Stomach (tissue), 9 donors: ENCODE data around the gene TMSB15B. TPM values are rescaled to one million over a fixed set of nuclear protein-coding genes. Genes with fewer than 3 reads are reported as not detected.
"Not testable (repeated sequence)": the region's sequence is repeated elsewhere in the genome, so short reads cannot be mapped to it uniquely, and the experiment has no call there.

Experiments used
- DNase-seq, 2 donors: peaks; one replicate each; pipeline versions ENCODE4 v3.0.0 to v3.0.0-alpha.2; 2013 to 2019
- H3K27ac ChIP-seq, 5 donors: fragments of 200-600 bp in 4 of 5; sonication (generic) in 4 of 5; one replicate each; pipeline ENCODE4 v1.5.1; 2013 to 2019; ENCODE audit warnings: mild to moderate bottlenecking in 1 of 5, moderate library complexity in 1 of 5
- H3K27me3 ChIP-seq, 3 donors: fragments of 200-600 bp; sonication (generic); one replicate each; pipeline ENCODE4 v1.5.1; 2017 to 2019; ENCODE audit warnings: mixed run types in 1 of 3
- H3K36me3 ChIP-seq, 4 donors: fragments of 200-600 bp; sonication (generic); 1 replicate in 3 of 4; 2 replicates in 1 of 4; pipeline ENCODE4 v1.5.1; 2016 to 2019
- H3K4me1 ChIP-seq, 4 donors: fragments of 200-600 bp; sonication (generic); one replicate each; pipeline ENCODE4 v1.5.1; 2016 to 2019
- H3K4me3 ChIP-seq, 4 donors: fragments of 200-600 bp; sonication (generic) in 3 of 4; one replicate each; pipeline ENCODE4 v1.5.1; 2016 to 2019; ENCODE audit warnings: mild to moderate bottlenecking in 1 of 4
- H3K9me3 ChIP-seq, 4 donors: fragments of 200-600 bp; sonication (generic); one replicate each; pipeline ENCODE4 v1.5.1; 2016 to 2019
- EP300 ChIP-seq: sonication (generic); formaldehyde crosslinking; IDR thresholded peaks from one replicate; pipeline ENCODE4 v1.6.1; 2017; ENCODE audit warnings: antibody characterized with exemption
- POLR2A ChIP-seq, 4 donors: fragments of 450-650 bp; IDR thresholded peaks; one replicate each; pipeline ENCODE4 v1.6.1; 2016; ENCODE audit warnings: antibody characterized with exemption in 4 of 4, control low read depth in 2 of 4, mild to moderate bottlenecking in 1 of 4, moderate library complexity in 1 of 4
- POLR2AphosphoS5 ChIP-seq, 3 donors: sonication (generic); formaldehyde crosslinking; IDR thresholded peaks; one replicate each; pipeline ENCODE4 v1.6.1; 2016; ENCODE audit warnings: antibody characterized with exemption in 3 of 3
- WGBS, 5 donors: extraction: QIAGEN DNeasy Blood & Tissue Kit in 3 of 5; methylation state at CpG; one replicate each; pipeline versions ENCODE4 v1.1.5 to v1.1.7; 2013 to 2018; 5-methylcytosine and 5-hydroxymethylcytosine counted together
- intact Hi-C: fragments of 100-400 bp; cut with DNase I; formaldehyde crosslinking; loops from one replicate; pipeline ENCODE4 v1.15.1; 2023; ENCODE audit warnings: low total_unique reads
- polyA plus RNA-seq, 3 donors: library from polyadenylated mRNA; stranded (reverse); fragments of 200-250 nt; gene quantifications; one replicate each; pipeline ENCODE4 v1.2.3, GENCODE V29; 2013
- total RNA-seq, 5 donors: library from RNA; depleted of rRNA; stranded (reverse); fragments of >200 nt; gene quantifications; one replicate each; pipeline versions ENCODE4 v1.1.0 to v1.2.3, GENCODE V29; 2014 to 2016
- TF ChIP-seq, protein P1 (sequence below), 7 experiments: fragments of 450-650 bp in 4 of 7; fragments of 200-600 bp in 3 of 7; sonication (generic) in 3 of 7; IDR thresholded peaks; one replicate each; pipeline ENCODE4 v1.5.1; 2016 to 2019; ENCODE audit warnings: antibody characterized with exemption in 7 of 7, control low read depth in 2 of 7, mild to moderate bottlenecking in 1 of 7
- donor health status: healthy with polysubstance abuse.
- donor health status: Bipolar disorder and iron deficiency.
- donor health status: healthy.

Gene TMSB15B
- total and polyA plus RNA-seq, 8 donors: 3.8 to 9.6 (median 5.7) TPM; not detected in 3

DNA sequence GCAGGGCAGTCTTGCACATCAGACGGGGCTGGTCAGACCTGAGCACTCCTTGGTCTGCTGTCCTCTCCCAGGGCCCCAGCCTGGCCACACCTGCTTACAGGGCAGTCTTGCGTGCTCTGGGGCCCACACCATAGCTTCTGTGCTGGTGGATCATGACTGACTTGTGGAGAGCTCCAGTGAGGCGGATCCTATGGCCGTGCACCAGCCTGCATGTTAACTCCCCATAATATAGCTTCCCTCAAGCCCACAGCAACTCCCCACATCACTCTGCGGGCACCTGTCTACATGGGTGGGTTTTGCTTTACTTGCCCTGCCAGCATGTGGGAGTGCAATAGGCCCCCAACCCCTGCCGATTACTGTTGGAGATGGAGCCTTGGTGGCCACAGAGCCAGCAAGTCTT lies 8.2 kb upstream of the TMSB15B start:
- H3K36me3 ChIP-seq: no peaks in the 10 kb centered on the region
- TF ChIP-seq, protein P1, sequence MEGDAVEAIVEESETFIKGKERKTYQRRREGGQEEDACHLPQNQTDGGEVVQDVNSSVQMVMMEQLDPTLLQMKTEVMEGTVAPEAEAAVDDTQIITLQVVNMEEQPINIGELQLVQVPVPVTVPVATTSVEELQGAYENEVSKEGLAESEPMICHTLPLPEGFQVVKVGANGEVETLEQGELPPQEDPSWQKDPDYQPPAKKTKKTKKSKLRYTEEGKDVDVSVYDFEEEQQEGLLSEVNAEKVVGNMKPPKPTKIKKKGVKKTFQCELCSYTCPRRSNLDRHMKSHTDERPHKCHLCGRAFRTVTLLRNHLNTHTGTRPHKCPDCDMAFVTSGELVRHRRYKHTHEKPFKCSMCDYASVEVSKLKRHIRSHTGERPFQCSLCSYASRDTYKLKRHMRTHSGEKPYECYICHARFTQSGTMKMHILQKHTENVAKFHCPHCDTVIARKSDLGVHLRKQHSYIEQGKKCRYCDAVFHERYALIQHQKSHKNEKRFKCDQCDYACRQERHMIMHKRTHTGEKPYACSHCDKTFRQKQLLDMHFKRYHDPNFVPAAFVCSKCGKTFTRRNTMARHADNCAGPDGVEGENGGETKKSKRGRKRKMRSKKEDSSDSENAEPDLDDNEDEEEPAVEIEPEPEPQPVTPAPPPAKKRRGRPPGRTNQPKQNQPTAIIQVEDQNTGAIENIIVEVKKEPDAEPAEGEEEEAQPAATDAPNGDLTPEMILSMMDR (IDR thresholded peaks at IDR 0.05): no peak
- no peak for TF ChIP-seq EP300
- no peak for TF ChIP-seq POLR2A (IDR thresholded peaks at IDR 0.05)
- no peak for TF ChIP-seq POLR2AphosphoS5 (IDR thresholded peaks at IDR 0.05)
- intact Hi-C loops: no loop called here
- H3K4me1 ChIP-seq: no peaks in the 10 kb centered on the region
- no peak overlapping the region for H3K27ac ChIP-seq
- H3K9me3 ChIP-seq: no peaks in the 10 kb centered on the region
- no peak overlapping the region for H3K4me3 ChIP-seq
- no peak for DNase-seq
- 79 to 98% (median 92%) methylated on average over 6 of the region's 6 CpGs; no CpG with 5 or more reads in 1 of the 5 donors for WGBS, 5 donors
- H3K27me3 ChIP-seq: peaks cover 0 to 43% (median 0%) of the 10 kb centered on the region in 3 donors

DNA sequence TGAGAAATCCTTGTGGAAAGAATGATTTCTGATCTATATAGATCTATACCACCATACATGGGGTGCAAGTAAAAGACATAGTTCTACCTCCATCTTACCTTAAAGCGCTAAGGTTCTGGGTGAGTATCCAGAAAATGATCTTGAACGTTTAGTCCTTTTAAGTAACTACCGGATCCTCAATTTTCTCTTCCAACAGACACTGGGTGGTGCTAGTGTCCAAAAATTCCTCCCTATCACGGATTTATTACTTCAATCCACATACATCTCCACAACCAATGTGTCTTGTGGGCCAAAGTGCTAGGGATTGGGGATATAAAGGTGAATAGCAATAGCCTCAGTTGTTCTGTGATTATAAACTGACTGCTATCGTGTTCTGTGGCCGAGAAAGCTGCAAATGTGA lies 1.8 kb upstream of the TMSB15B start:
- H3K4me1 ChIP-seq, H3K27ac ChIP-seq, intact Hi-C loops, H3K4me3 ChIP-seq, H3K36me3 ChIP-seq, H3K27me3 ChIP-seq, DNase-seq, H3K9me3 ChIP-seq: not testable (repeated sequence)
- WGBS, 5 donors: no CpG with 5 or more reads among the region's 6 CpGs

DNA sequence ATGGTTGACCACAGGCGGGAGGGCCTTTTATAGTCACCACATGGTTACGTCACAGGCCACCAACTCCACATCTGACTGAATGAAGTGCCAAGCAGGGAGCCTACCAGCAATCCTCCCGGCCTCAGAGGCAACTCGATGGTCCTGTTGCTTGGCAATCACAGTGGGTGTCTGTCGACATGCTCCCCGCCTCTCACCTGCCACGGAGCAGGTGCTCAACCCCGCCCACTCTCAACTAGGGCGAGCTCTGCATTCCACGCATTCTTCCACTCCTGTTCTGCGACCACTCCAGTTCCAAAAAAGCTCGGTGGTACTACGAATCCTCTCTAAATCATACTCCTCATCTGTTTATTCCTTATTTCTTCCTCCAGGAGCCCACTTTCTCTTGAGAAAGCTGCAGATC lies 21.1 kb downstream of the TMSB15B start:
- no CpG with 5 or more reads among the region's 13 CpGs for WGBS, 5 donors
- intact Hi-C loops: not testable (repeated sequence)

DNA sequence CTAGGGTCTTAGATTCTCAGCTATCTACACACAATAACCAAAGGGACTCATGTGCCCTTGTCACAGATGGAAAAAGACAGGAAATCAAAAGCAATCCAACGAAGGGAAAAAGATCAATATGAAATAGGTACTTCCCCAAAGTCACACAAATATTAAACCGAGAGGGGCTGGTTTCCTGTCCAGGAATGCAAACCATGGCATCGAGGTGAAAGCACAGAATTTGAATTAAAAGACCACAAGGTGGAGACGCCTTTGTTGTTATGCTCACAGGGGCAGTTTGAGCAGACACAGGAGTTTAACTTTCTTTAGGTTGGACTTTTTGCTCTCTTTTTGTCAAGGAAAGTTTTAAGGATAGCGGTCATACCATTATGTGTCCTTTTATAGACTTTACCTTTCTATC lies 36.8 kb downstream of the TMSB15B start:
- Histone ChIP-seq H3K27me3 (peaks cover 0 to 11% (median 0%) of the 10 kb centered on the region in 3 donors), H3K4me1 (no peaks in the 10 kb centered on the region), H3K4me3 (no peak overlapping the region), H3K9me3 (no peaks in the 10 kb centered on the region), H3K36me3 (no peaks in the 10 kb centered on the region), H3K27ac (no peak overlapping the region)
- 30 to 44% (median 37%) methylated on average over 5 of the region's 5 CpGs for WGBS, 5 donors
- intact Hi-C loops: no loop called here
- no peak for DNase-seq
- TF ChIP-seq POLR2A (IDR thresholded peaks at IDR 0.05): no peak
- no peak for TF ChIP-seq EP300
- TF ChIP-seq POLR2AphosphoS5 (IDR thresholded peaks at IDR 0.05): no peak
- TF ChIP-seq, protein P1 (IDR thresholded peaks at IDR 0.05): no peak

More for the DNA sequence above, 21.1 kb downstream of the TMSB15B start:
- not testable (repeated sequence) for H3K36me3 ChIP-seq, H3K4me3 ChIP-seq, H3K9me3 ChIP-seq, H3K27me3 ChIP-seq, H3K27ac ChIP-seq, H3K4me1 ChIP-seq, DNase-seq

DNA sequence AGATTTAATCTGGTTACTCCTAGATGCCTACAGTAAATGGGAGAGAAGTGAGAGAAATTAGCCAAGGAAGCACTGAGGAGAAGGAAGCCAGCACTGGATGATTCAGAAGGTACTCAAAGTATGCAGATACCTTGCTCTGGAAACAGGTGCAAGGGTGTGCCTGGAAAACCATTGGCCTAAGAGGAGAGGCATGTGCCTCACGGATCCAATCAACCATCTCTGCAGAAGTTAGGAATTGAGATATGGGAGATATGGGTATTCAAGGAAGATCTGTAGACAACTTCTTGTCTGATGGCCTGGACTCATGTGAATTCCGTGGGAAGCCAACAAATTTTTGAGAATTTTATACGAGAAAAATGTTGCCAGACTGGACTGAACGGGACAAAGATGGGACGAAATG lies 46.4 kb downstream of the TMSB15B start:
- Histone ChIP-seq H3K27me3 (peaks cover 0 to 56% (median 0%) of the 10 kb centered on the region in 3 donors), H3K27ac (no peak overlapping the region), H3K4me3 (no peak overlapping the region), H3K9me3 (peaks cover 0 to 15% (median 0%) of the 10 kb centered on the region in 4 donors), H3K36me3 (no peaks in the 10 kb centered on the region), H3K4me1 (no peaks in the 10 kb centered on the region)
- intact Hi-C loops: no loop called here
- 64 to 74% (median 70%) methylated on average over 5 of the region's 5 CpGs for WGBS, 5 donors
- TF ChIP-seq, protein P1 (IDR thresholded peaks at IDR 0.05): no peak
- DNase-seq: no peak
